Adrenal gland (tissue), 12 donors: Measurements from ENCODE around the gene NEDD8. TPM values are rescaled to one million over a fixed set of nuclear protein-coding genes. Genes with fewer than 3 reads are reported as not detected.
A peak's percentile ranks its signal among the peaks of the same experiment; 100 is the strongest.

Experiments used
- DNase-seq, 7 donors: peaks; one replicate each; pipeline ENCODE4 v3.0.0-alpha.2; 2019 to 2020
- H3K27ac ChIP-seq, 5 donors: fragments of 200-600 bp; sonication (generic) in 4 of 5; 1 replicate in 3 of 5; 2 replicates in 2 of 5; pipeline versions ENCODE4 v1.5.1 to v1.8.0; 2016 to 2020; ENCODE audit warnings: mild to moderate bottlenecking in 1 of 5
- H3K27me3 ChIP-seq: fragments of 200-600 bp; 2 replicates; pipeline ENCODE4 v1.8.0; 2021
- H3K36me3 ChIP-seq, 2 donors: fragments of 200-600 bp; replicated peaks in 1 of 2; 1 replicate in 1 of 2; 2 replicates in 1 of 2; pipeline versions ENCODE4 v1.5.1 to v1.8.0; 2018 to 2022
- H3K4me1 ChIP-seq, 2 donors: fragments of 200-600 bp; replicated peaks in 1 of 2; 1 replicate in 1 of 2; 2 replicates in 1 of 2; pipeline versions ENCODE4 v1.5.1 to v1.8.0; 2018 to 2021
- H3K4me3 ChIP-seq, 4 donors: fragments of 200-600 bp; sonication (generic) in 3 of 4; one replicate each; pipeline ENCODE4 v1.5.1; 2016 to 2018
- H3K9me3 ChIP-seq, 3 donors: fragments of 200-600 bp; sonication (generic) in 1 of 3; replicated peaks in 1 of 3; 1 replicate in 2 of 3; 2 replicates in 1 of 3; pipeline versions ENCODE4 v1.5.1 to v1.8.0; 2016 to 2021
- CTCF ChIP-seq, 6 experiments: fragments of 450-650 bp in 4 of 6; fragments of 200-600 bp in 2 of 6; sonication (generic) in 1 of 6; IDR thresholded peaks; 1 replicate in 5 of 6; 2 replicates in 1 of 6; pipeline versions ENCODE4 v1.5.1 to v1.8.0; 2016 to 2021; ENCODE audit warnings: antibody characterized with exemption in 6 of 6, mild to moderate bottlenecking in 2 of 6, moderate library complexity in 1 of 6
- POLR2A ChIP-seq, 2 donors: fragments of 450-650 bp; IDR thresholded peaks; one replicate each; pipeline ENCODE4 v1.6.1; 2017; ENCODE audit warnings: antibody characterized with exemption in 2 of 2, mild to moderate bottlenecking in 2 of 2, moderate library complexity in 1 of 2
- whole genome bisulfite sequencing, 4 donors: extraction: QIAGEN DNeasy Blood & Tissue Kit in 2 of 4; methylation state at CpG; one replicate each; pipeline versions ENCODE4 v1.1.5 to v1.1.7; 2013 to 2017; 5-methylcytosine and 5-hydroxymethylcytosine counted together
- intact Hi-C, 2 donors: fragments of 100-400 bp; cut with DNase I; formaldehyde crosslinking; loops; one replicate each; pipeline versions ENCODE4 v1.14.1 to v1.15.0; 2022 to 2023
- polyA plus RNA-seq, 3 donors: library from polyadenylated mRNA; stranded (reverse); fragments of 200-250 nt in 2 of 3; fragments of 350-450 nt in 1 of 3; fragmentation: Illumina TruSeq in 1 of 3; extraction: RNeasy Lipid Tissue Mini Kit (QIAGEN cat#74804) in 1 of 3; gene quantifications; one replicate each; pipeline ENCODE4 v1.2.3, GENCODE V29; 2013 to 2014
- total RNA-seq, 9 donors: library from RNA; depleted of rRNA in 4 of 9; stranded (reverse); fragments of >200 nt in 4 of 9; fragments of 120-200 nt in 1 of 9; fragmentation: NEBNext Ultra II Directional in 1 of 9; extraction: Animal tissue kit (Norgen Biotek cat#: 25700) in 1 of 9; gene quantifications; one replicate each; pipeline versions ENCODE4 v1.1.0 to v1.2.4, GENCODE V29; 2013 to 2023
- donor health status: healthy with polysubstance abuse.
- donor health status: Bipolar disorder and iron deficiency.
- donor health status: DM: yes; HTN: yes; CAD: no.
- donor health status: DM: no; HTN: no; CAD: no.
- donor health status: DM: no; HTN: no; CAD: no.
- donor health status: DM: yes; HTN: yes; CAD: no.

NEDD8 gene
- total and polyA plus RNA-seq, 12 donors, result 136 to 454 (median 216) TPM

GRCh38 chr14:24189460-24189859, 42.7 kb downstream of the NEDD8 start:
- Histone ChIP-seq H3K27ac (peak overlapping the region in 1 of 5 donors; percentile 50), H3K27me3 (no peaks in the 10 kb centered on the region), H3K9me3 (no peaks in the 10 kb centered on the region), H3K4me1 (peaks cover 13 to 21% of the 10 kb centered on the region in 2 donors), H3K36me3 (peaks cover 0 to 52% of the 10 kb centered on the region in 2 donors), H3K4me3 (no peak overlapping the region)
- intact Hi-C loops, result no loop called here
- 88 to 98% (median 91%) methylated on average over 9 of the region's 9 CpGs for WGBS, 4 donors
- DNase-seq, result no peak
- TF ChIP-seq POLR2A (IDR thresholded peaks at IDR 0.05) (no peak), CTCF (IDR thresholded peaks at IDR 0.05) (no peak)

- WGBS, 4 donors, result 1 to 4% (median 2%) methylated on average over 3 of the region's 3 CpGs
- DNase-seq, result no peak
- peak overlapping the region in 2 of 5 donors; percentile 50 to 88 for H3K27ac ChIP-seq
- no peaks in the 10 kb centered on the region for H3K27me3 ChIP-seq
- TF ChIP-seq CTCF (IDR thresholded peaks at IDR 0.05), result no peak
- TF ChIP-seq POLR2A (IDR thresholded peaks at IDR 0.05), result no peak
- intact Hi-C loops, result no loop called here
- peak overlapping the region in 1 of 4 donors; percentile 69 for H3K4me3 ChIP-seq
- H3K36me3 ChIP-seq, result peaks cover 0 to 57% of the 10 kb centered on the region in 2 donors
- peaks cover 9 to 17% of the 10 kb centered on the region in 2 donors for H3K4me1 ChIP-seq
- no peaks in the 10 kb centered on the region for H3K9me3 ChIP-seq
These were observed 43.1 kb downstream of the NEDD8 start for GRCh38 chr14:24189059-24189375.

- H3K36me3 ChIP-seq, result peaks cover 0 to 62% of the 10 kb centered on the region in 2 donors
- DNase-seq, result peak; percentile 95 to 99 (median 98)
- peaks cover 9 to 17% of the 10 kb centered on the region in 2 donors for H3K4me1 ChIP-seq
- peak within 1 kb of the TSS in 4 of 5 donors; percentile 58 to 88 (median 76) for H3K27ac ChIP-seq
- WGBS, 4 donors, result 0 to 1% (median 0%) methylated on average over 17 to 65 of the region's 65 CpGs
- peak; percentile 55 to 85 for TF ChIP-seq POLR2A (IDR thresholded peaks at IDR 0.05)
- no peak for TF ChIP-seq CTCF (IDR thresholded peaks at IDR 0.05)
- H3K27me3 ChIP-seq, result no peaks in the 10 kb centered on the region
- peak within 1 kb of the TSS in 3 of 4 donors; percentile 32 to 80 (median 69) for H3K4me3 ChIP-seq
- no peaks in the 10 kb centered on the region for H3K9me3 ChIP-seq
- intact Hi-C loops, result no loop called here
These were observed 43.7 kb downstream of the NEDD8 start, which contains the start of gene IPO4 for GRCh38 chr14:24188251-24189058. IPO4 (minus strand) TSS chr14:24188816; CDS start chr14:24188787, 29 bp downstream.

GRCh38 chr14:24187539-24187915, 44.6 kb downstream of the NEDD8 start:
- Histone ChIP-seq H3K36me3 (peaks cover 0 to 65% of the 10 kb centered on the region in 2 donors), H3K4me3 (no peak overlapping the region), H3K27ac (peak overlapping the region in 2 of 5 donors; percentile 80 to 88), H3K27me3 (no peaks in the 10 kb centered on the region), H3K9me3 (no peaks in the 10 kb centered on the region), H3K4me1 (peaks cover 9 to 17% of the 10 kb centered on the region in 2 donors)
- no peak for DNase-seq
- no peak for TF ChIP-seq CTCF (IDR thresholded peaks at IDR 0.05)
- no peak for TF ChIP-seq POLR2A (IDR thresholded peaks at IDR 0.05)
- intact Hi-C loops, result no loop called here
- 69 to 90% (median 87%) methylated on average over 2 of the region's 2 CpGs for WGBS, 4 donors
